HEK293 (cell line): ENCODE data around the gene C20orf204.

Source experiments
- BCL11A ChIP-seq: fragments of 450-650 bp; formaldehyde crosslinking; IDR thresholded peaks from 2 replicates; pipeline ENCODE4 v1.5.1; 2016; ENCODE audit warnings: low read depth, missing biosample characterization, missing genetic modification characterization
- GLIS2 ChIP-seq: fragments of 450-650 bp; formaldehyde crosslinking; IDR thresholded peaks from 2 replicates; pipeline ENCODE4 v1.5.1; 2016; ENCODE audit warnings: missing biosample characterization, missing genetic modification characterization
- HOXC10 ChIP-seq: sonication (generic); formaldehyde crosslinking; IDR thresholded peaks from 2 replicates; pipeline ENCODE4 v1.8.1; 2023; ENCODE audit warnings: mild to moderate bottlenecking, missing genetic modification reagents
- KLF10 ChIP-seq: fragments of 450-650 bp; IDR thresholded peaks from 2 replicates; pipeline ENCODE4 v1.5.1; 2018; ENCODE audit warnings: missing biosample characterization, mild to moderate bottlenecking, missing genetic modification characterization
- ZBTB1 ChIP-seq: fragments of 450-650 bp; formaldehyde crosslinking; IDR thresholded peaks from 2 replicates; pipeline ENCODE4 v1.5.1; 2016; ENCODE audit warnings: missing biosample characterization, missing genetic modification characterization
- ZBTB48 ChIP-seq: fragments of 450-650 bp; formaldehyde crosslinking; IDR thresholded peaks from 2 replicates; pipeline ENCODE4 v1.5.1; 2016; ENCODE audit warnings: missing biosample characterization, missing genetic modification characterization
- ZBTB8A ChIP-seq: fragments of 450-650 bp; formaldehyde crosslinking; IDR thresholded peaks from 2 replicates; pipeline ENCODE4 v1.5.1; 2016; ENCODE audit warnings: missing biosample characterization, missing genetic modification characterization
- ZFP3 ChIP-seq: fragments of 450-650 bp; formaldehyde crosslinking; IDR thresholded peaks from 2 replicates; pipeline ENCODE4 v1.5.1; 2016; ENCODE audit warnings: low read depth, missing biosample characterization, missing genetic modification characterization
- ZNF10 ChIP-seq: fragments of 450-650 bp; formaldehyde crosslinking; IDR thresholded peaks from 2 replicates; pipeline ENCODE4 v1.5.1; 2017; ENCODE audit warnings: missing biosample characterization, missing genetic modification characterization
- ZNF175 ChIP-seq: fragments of 450-650 bp; formaldehyde crosslinking; IDR thresholded peaks from 2 replicates; pipeline ENCODE4 v1.5.1; 2016; ENCODE audit warnings: missing biosample characterization, missing genetic modification characterization
- ZNF37A ChIP-seq: fragments of 450-650 bp; IDR thresholded peaks from 2 replicates; pipeline ENCODE4 v1.5.1; 2018; ENCODE audit warnings: missing biosample characterization, missing genetic modification characterization
- ZNF394 ChIP-seq: fragments of 450-650 bp; formaldehyde crosslinking; IDR thresholded peaks from 2 replicates; pipeline ENCODE4 v1.5.1; 2016; ENCODE audit warnings: missing biosample characterization, missing genetic modification characterization, mild to moderate bottlenecking, moderate library complexity, borderline replicate concordance
- ZNF404 ChIP-seq: fragments of 450-650 bp; formaldehyde crosslinking; IDR thresholded peaks from 2 replicates; pipeline ENCODE4 v1.5.1; 2017; ENCODE audit warnings: missing biosample characterization, missing genetic modification characterization
- ZNF433 ChIP-seq: fragments of 450-650 bp; formaldehyde crosslinking; IDR thresholded peaks from 2 replicates; pipeline ENCODE4 v1.5.1; 2016; ENCODE audit warnings: missing biosample characterization, missing genetic modification characterization, low read depth
- ZNF521 ChIP-seq: fragments of 450-650 bp; formaldehyde crosslinking; IDR thresholded peaks from 2 replicates; pipeline ENCODE4 v1.5.1; 2017; ENCODE audit warnings: missing biosample characterization, mild to moderate bottlenecking, missing genetic modification characterization
- ZNF529 ChIP-seq: fragments of 450-650 bp; formaldehyde crosslinking; IDR thresholded peaks from 2 replicates; pipeline ENCODE4 v1.5.1; 2017; ENCODE audit warnings: missing genetic modification characterization, missing biosample characterization; ENCODE audit not compliant: insufficient replicate concordance
- ZNF549 ChIP-seq: fragments of 450-650 bp; IDR thresholded peaks from 2 replicates; pipeline ENCODE4 v1.5.1; 2018; ENCODE audit warnings: missing biosample characterization, missing genetic modification characterization, mild to moderate bottlenecking, inconsistent platforms, moderate library complexity
- ZNF560 ChIP-seq: fragments of 450-650 bp; formaldehyde crosslinking; IDR thresholded peaks from 2 replicates; pipeline ENCODE4 v1.5.1; 2017; ENCODE audit warnings: missing biosample characterization, missing genetic modification characterization, borderline replicate concordance
- ZNF623 ChIP-seq: fragments of 450-650 bp; formaldehyde crosslinking; IDR thresholded peaks from 2 replicates; pipeline ENCODE4 v1.5.1; 2016; ENCODE audit warnings: missing biosample characterization, missing genetic modification characterization
- ZNF624 ChIP-seq: fragments of 450-650 bp; formaldehyde crosslinking; IDR thresholded peaks from 2 replicates; pipeline ENCODE4 v1.5.1; 2017; ENCODE audit warnings: missing biosample characterization, missing genetic modification characterization
- ZNF670 ChIP-seq: fragments of 450-650 bp; formaldehyde crosslinking; IDR thresholded peaks from 2 replicates; pipeline ENCODE4 v1.5.1; 2016; ENCODE audit warnings: missing biosample characterization, missing genetic modification characterization, low read depth
- ZNF830 ChIP-seq: fragments of 450-650 bp; IDR thresholded peaks from 2 replicates; pipeline ENCODE4 v1.5.0; 2018; ENCODE audit warnings: missing biosample characterization, missing genetic modification characterization, low read depth, mild to moderate bottlenecking, moderate library complexity
- TF ChIP-seq, protein P1 (sequence below): fragments of 450-650 bp; formaldehyde crosslinking; IDR thresholded peaks from 2 replicates; pipeline ENCODE4 v1.5.1; 2016; ENCODE audit warnings: missing biosample characterization, missing genetic modification characterization
- TF ChIP-seq, protein P2 (sequence below): fragments of 450-650 bp; formaldehyde crosslinking; IDR thresholded peaks from 2 replicates; pipeline ENCODE4 v1.5.1; 2016; ENCODE audit warnings: missing biosample characterization, missing genetic modification characterization
- TF ChIP-seq, protein P3 (sequence below): fragments of 450-650 bp; formaldehyde crosslinking; IDR thresholded peaks from 2 replicates; pipeline ENCODE4; 2016; ENCODE audit warnings: missing biosample characterization, missing genetic modification characterization
- TF ChIP-seq, protein P4 (sequence below): fragments of 450-650 bp; formaldehyde crosslinking; IDR thresholded peaks from 2 replicates; pipeline ENCODE4 v1.5.1; 2017; ENCODE audit warnings: missing biosample characterization, missing genetic modification characterization
- TF ChIP-seq, protein P5 (sequence below): fragments of 450-650 bp; formaldehyde crosslinking; IDR thresholded peaks from 2 replicates; pipeline ENCODE4 v1.5.1; 2016; ENCODE audit warnings: missing biosample characterization, missing genetic modification characterization
- TF ChIP-seq, protein P6 (sequence below): fragments of 450-650 bp; formaldehyde crosslinking; IDR thresholded peaks from 2 replicates; pipeline ENCODE4 v1.5.1; 2016; ENCODE audit warnings: missing biosample characterization, missing genetic modification characterization
- TF ChIP-seq, protein P7 (sequence below): fragments of 450-650 bp; formaldehyde crosslinking; IDR thresholded peaks from 2 replicates; pipeline ENCODE4 v1.5.1; 2017; ENCODE audit warnings: missing biosample characterization, missing genetic modification characterization

C20orf204 gene

DNA sequence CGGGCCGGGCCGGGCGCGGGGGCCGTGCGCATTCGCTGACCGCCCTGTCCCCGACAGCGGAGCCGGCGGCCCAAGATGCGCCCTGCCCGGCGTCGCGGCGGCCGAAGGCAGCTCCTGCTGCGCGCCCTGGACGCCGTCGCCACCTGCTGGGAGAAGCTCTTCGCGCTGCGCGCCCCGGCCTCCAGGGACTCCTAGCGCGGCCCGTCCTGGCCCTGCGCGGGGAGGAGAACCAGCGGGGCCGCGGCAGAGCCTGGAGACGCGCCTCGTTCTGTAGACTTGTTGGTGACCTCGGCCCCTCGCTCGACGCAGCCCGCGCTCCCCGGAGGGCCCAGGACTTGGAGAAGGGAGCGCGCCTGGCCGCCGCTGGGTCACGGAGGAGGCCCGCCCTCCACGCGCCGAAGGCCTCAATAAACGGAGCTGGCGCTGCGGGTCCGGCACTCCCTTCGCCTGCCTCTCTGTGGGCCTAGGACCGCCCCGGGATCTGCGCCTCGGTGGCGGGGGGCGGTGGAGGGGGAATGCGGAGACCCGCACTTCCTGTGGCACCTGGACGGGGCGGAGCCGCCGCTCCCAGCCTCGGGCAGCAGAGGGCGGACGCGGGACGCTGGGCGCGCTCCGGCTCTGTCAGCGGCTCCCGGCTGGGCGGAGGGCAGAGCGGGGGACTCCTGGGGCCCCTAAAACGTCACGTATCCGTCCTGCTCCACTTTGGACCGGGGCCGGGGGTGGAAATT is 2.7 kb downstream of the C20orf204 start (continued):
- TF ChIP-seq ZNF404 (tag by site-specific recombination) (no peak), GLIS2 (tag by site-specific recombination) (peak; percentile 71), ZNF830 (tag by site-specific recombination) (no peak), ZNF37A (tag by site-specific recombination) (no peak), ZNF529 (tag by site-specific recombination) (no peak), ZFP3 (no peak), ZNF394 (tag by site-specific recombination) (peak; percentile 51; the same call in 1 of the 2 replicates), ZNF624 (tag by site-specific recombination) (no peak), HOXC10 (no peak), KLF10 (tag by site-specific recombination) (no peak; the same call in 1 of the 2 replicates), ZBTB1 (tag by site-specific recombination) (no peak; the same call in 1 of the 2 replicates), ZNF560 (tag by site-specific recombination) (no peak), ZNF10 (peak; percentile 75; the same call in 1 of the 2 replicates), ZBTB48 (tag by site-specific recombination) (peak; percentile 68; the same call in 1 of the 2 replicates), ZNF175 (no peak), ZNF549 (tag by site-specific recombination) (no peak), BCL11A (tag by site-specific recombination) (0 out of 2 replicates have a peak, but pooled peaks have one; percentile 48), ZNF623 (tag by site-specific recombination) (no peak), ZNF433 (no peak), ZBTB8A (tag by site-specific recombination) (peak; percentile 76), ZNF521 (no peak), ZNF670 (no peak)
- TF ChIP-seq, protein P1, sequence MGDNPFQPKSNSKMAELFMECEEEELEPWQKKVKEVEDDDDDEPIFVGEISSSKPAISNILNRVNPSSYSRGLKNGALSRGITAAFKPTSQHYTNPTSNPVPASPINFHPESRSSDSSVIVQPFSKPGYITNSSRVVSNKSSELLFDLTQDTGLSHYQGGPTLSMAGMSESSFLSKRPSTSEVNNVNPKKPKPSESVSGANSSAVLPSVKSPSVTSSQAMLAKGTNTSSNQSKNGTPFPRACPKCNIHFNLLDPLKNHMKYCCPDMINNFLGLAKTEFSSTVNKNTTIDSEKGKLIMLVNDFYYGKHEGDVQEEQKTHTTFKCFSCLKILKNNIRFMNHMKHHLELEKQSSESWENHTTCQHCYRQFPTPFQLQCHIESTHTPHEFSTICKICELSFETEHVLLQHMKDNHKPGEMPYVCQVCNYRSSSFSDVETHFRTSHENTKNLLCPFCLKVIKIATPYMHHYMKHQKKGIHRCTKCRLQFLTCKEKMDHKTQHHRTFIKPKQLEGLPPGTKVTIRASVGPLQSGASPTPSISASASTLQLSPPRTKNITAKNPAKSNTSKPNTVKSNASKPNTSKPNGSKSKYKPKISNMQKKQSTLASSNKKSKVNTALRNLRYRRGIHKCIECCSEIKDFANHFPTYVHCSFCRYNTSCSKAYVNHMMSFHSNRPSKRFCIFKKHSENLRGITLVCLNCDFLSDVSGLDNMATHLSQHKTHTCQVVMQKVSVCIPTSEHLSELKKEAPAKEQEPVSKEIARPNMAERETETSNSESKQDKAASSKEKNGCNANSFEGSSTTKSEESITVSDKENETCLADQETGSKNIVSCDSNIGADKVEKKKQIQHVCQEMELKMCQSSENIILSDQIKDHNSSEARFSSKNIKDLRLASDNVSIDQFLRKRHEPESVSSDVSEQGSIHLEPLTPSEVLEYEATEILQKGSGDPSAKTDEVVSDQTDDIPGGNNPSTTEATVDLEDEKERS (tag by site-specific recombination): no peak
- TF ChIP-seq, protein P2, sequence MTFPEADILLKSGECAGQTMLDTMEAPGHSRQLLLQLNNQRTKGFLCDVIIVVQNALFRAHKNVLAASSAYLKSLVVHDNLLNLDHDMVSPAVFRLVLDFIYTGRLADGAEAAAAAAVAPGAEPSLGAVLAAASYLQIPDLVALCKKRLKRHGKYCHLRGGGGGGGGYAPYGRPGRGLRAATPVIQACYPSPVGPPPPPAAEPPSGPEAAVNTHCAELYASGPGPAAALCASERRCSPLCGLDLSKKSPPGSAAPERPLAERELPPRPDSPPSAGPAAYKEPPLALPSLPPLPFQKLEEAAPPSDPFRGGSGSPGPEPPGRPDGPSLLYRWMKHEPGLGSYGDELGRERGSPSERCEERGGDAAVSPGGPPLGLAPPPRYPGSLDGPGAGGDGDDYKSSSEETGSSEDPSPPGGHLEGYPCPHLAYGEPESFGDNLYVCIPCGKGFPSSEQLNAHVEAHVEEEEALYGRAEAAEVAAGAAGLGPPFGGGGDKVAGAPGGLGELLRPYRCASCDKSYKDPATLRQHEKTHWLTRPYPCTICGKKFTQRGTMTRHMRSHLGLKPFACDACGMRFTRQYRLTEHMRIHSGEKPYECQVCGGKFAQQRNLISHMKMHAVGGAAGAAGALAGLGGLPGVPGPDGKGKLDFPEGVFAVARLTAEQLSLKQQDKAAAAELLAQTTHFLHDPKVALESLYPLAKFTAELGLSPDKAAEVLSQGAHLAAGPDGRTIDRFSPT (tag by site-specific recombination): no peak
- TF ChIP-seq, protein P3, sequence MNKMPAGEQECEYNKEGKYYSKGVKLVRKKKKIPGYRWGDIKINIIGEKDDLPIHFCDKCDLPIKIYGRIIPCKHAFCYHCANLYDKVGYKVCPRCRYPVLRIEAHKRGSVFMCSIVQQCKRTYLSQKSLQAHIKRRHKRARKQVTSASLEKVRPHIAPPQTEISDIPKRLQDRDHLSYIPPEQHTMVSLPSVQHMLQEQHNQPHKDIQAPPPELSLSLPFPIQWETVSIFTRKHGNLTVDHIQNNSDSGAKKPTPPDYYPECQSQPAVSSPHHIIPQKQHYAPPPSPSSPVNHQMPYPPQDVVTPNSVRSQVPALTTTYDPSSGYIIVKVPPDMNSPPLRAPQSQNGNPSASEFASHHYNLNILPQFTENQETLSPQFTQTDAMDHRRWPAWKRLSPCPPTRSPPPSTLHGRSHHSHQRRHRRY (tag by site-specific recombination): no peak
- TF ChIP-seq, protein P4, sequence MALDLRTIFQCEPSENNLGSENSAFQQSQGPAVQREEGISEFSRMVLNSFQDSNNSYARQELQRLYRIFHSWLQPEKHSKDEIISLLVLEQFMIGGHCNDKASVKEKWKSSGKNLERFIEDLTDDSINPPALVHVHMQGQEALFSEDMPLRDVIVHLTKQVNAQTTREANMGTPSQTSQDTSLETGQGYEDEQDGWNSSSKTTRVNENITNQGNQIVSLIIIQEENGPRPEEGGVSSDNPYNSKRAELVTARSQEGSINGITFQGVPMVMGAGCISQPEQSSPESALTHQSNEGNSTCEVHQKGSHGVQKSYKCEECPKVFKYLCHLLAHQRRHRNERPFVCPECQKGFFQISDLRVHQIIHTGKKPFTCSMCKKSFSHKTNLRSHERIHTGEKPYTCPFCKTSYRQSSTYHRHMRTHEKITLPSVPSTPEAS: no peak
- TF ChIP-seq, protein P5, sequence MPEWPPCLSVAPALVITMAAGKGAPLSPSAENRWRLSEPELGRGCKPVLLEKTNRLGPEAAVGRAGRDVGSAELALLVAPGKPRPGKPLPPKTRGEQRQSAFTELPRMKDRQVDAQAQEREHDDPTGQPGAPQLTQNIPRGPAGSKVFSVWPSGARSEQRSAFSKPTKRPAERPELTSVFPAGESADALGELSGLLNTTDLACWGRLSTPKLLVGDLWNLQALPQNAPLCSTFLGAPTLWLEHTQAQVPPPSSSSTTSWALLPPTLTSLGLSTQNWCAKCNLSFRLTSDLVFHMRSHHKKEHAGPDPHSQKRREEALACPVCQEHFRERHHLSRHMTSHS (tag by site-specific recombination): no peak
- TF ChIP-seq, protein P6, sequence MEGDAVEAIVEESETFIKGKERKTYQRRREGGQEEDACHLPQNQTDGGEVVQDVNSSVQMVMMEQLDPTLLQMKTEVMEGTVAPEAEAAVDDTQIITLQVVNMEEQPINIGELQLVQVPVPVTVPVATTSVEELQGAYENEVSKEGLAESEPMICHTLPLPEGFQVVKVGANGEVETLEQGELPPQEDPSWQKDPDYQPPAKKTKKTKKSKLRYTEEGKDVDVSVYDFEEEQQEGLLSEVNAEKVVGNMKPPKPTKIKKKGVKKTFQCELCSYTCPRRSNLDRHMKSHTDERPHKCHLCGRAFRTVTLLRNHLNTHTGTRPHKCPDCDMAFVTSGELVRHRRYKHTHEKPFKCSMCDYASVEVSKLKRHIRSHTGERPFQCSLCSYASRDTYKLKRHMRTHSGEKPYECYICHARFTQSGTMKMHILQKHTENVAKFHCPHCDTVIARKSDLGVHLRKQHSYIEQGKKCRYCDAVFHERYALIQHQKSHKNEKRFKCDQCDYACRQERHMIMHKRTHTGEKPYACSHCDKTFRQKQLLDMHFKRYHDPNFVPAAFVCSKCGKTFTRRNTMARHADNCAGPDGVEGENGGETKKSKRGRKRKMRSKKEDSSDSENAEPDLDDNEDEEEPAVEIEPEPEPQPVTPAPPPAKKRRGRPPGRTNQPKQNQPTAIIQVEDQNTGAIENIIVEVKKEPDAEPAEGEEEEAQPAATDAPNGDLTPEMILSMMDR (tag by site-specific recombination): peak; percentile 89
- TF ChIP-seq, protein P7, sequence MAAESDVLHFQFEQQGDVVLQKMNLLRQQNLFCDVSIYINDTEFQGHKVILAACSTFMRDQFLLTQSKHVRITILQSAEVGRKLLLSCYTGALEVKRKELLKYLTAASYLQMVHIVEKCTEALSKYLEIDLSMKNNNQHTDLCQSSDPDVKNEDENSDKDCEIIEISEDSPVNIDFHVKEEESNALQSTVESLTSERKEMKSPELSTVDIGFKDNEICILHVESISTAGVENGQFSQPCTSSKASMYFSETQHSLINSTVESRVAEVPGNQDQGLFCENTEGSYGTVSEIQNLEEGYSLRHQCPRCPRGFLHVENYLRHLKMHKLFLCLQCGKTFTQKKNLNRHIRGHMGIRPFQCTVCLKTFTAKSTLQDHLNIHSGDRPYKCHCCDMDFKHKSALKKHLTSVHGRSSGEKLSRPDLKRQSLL (tag by site-specific recombination): no peak
